Measurements from ENCODE around the gene SYNPR.

DNA sequence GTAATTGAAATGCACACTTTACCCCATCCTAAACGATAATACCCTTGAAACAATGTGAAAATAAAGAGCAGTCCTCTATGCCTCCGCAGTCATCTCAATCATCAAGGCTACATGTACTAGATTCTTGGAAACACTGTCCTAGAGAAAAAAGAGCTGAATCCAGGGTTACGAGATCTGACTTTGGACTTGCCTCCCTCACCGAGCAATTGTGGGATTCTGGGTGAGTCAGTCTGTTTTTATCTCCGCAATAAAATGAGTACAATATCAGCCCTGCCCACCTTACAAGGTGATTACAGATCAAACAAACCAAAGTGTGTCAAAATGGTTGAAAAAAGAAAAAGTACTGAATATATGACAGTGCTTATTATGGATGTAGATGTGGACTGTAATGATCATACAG, 222.1 kb downstream of the SYNPR start:
- TF ChIP-seq, protein P1, sequence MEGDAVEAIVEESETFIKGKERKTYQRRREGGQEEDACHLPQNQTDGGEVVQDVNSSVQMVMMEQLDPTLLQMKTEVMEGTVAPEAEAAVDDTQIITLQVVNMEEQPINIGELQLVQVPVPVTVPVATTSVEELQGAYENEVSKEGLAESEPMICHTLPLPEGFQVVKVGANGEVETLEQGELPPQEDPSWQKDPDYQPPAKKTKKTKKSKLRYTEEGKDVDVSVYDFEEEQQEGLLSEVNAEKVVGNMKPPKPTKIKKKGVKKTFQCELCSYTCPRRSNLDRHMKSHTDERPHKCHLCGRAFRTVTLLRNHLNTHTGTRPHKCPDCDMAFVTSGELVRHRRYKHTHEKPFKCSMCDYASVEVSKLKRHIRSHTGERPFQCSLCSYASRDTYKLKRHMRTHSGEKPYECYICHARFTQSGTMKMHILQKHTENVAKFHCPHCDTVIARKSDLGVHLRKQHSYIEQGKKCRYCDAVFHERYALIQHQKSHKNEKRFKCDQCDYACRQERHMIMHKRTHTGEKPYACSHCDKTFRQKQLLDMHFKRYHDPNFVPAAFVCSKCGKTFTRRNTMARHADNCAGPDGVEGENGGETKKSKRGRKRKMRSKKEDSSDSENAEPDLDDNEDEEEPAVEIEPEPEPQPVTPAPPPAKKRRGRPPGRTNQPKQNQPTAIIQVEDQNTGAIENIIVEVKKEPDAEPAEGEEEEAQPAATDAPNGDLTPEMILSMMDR (IDR thresholded peaks at IDR 0.05): no peak
- TF ChIP-seq POLR2A (IDR thresholded peaks at IDR 0.05): no peak
